CD14-positive monocyte (primary cell): ENCODE data around the gene DUSP19. TPM values are rescaled to one million over a fixed set of nuclear protein-coding genes. Genes with fewer than 3 reads are reported as not detected.

Experiments
- DNase-seq, 3 donors: peaks; one replicate each; pipeline ENCODE4 v3.0.0-alpha.2; 2011 to 2022
- H2AFZ ChIP-seq: 2 replicates; pipeline ENCODE4 v1.6.0; 2012; ENCODE audit warnings: mild to moderate bottlenecking, low read depth, low read length, inconsistent platforms; ENCODE audit not compliant: insufficient read depth, poor library complexity, severe bottlenecking
- H3K27ac ChIP-seq, 2 donors: 1 replicate in 1 of 2; 2 replicates in 1 of 2; pipeline ENCODE4 v1.5.1; 2012 to 2013; ENCODE audit warnings: low read length in 2 of 2, control low read depth in 1 of 2, inconsistent platforms in 1 of 2, low read depth in 1 of 2, mild to moderate bottlenecking in 1 of 2
- H3K27me3 ChIP-seq, 2 donors: one replicate each; pipeline versions ENCODE4 v1.6.0 to v1.6.1; 2011 to 2013; ENCODE audit warnings: low read length in 2 of 2; ENCODE audit not compliant: control insufficient read depth in 2 of 2, insufficient read depth in 2 of 2
- H3K36me3 ChIP-seq, 2 donors: replicated peaks in 1 of 2; 1 replicate in 1 of 2; 2 replicates in 1 of 2; pipeline versions ENCODE4 v1.5.1 to v1.6.1; 2012 to 2013; ENCODE audit warnings: low read length in 2 of 2, control low read depth in 1 of 2, inconsistent platforms in 1 of 2, mild to moderate bottlenecking in 1 of 2; ENCODE audit not compliant: insufficient read depth in 2 of 2, control insufficient read depth in 1 of 2
- H3K4me1 ChIP-seq, 2 donors: 1 replicate in 1 of 2; 2 replicates in 1 of 2; pipeline versions ENCODE4 v1.5.1 to v1.6.1; 2012 to 2013; ENCODE audit warnings: low read length in 2 of 2, control low read depth in 1 of 2, inconsistent platforms in 1 of 2, mild to moderate bottlenecking in 1 of 2, moderate library complexity in 1 of 2; ENCODE audit not compliant: insufficient read depth in 2 of 2, control insufficient read depth in 1 of 2
- H3K4me2 ChIP-seq: replicated peaks from 2 replicates; pipeline ENCODE3; 2012; ENCODE audit warnings: low read length, moderate library complexity, mild to moderate bottlenecking; ENCODE audit not compliant: poor library complexity, severe bottlenecking; ENCODE audit errors: extremely low read depth
- H3K4me3 ChIP-seq, 3 experiments: fragments of 200-600 bp in 1 of 3; sonication (generic) in 1 of 3; replicated peaks in 1 of 3; 1 replicate in 2 of 3; 2 replicates in 1 of 3; pipeline ENCODE4 v1.5.1; 2011 to 2013; ENCODE audit warnings: low read length in 3 of 3, mild to moderate bottlenecking in 3 of 3, control low read depth in 2 of 3, low read depth in 2 of 3, inconsistent platforms in 1 of 3, moderate library complexity in 1 of 3
- H3K79me2 ChIP-seq: 2 replicates; pipeline ENCODE4 v1.6.0; 2012; ENCODE audit warnings: mild to moderate bottlenecking, control low read depth, inconsistent platforms, low read length, moderate library complexity; ENCODE audit not compliant: insufficient read depth
- H3K9ac ChIP-seq: 2 replicates; pipeline ENCODE4 v1.6.0; 2017; ENCODE audit warnings: low read length, mild to moderate bottlenecking; ENCODE audit not compliant: insufficient read depth, poor library complexity, severe bottlenecking
- H3K9me3 ChIP-seq, 2 donors: replicated peaks in 1 of 2; 1 replicate in 1 of 2; 2 replicates in 1 of 2; pipeline versions ENCODE4 v1.5.1 to v1.6.1; 2012 to 2013; ENCODE audit warnings: low read length in 2 of 2, control low read depth in 1 of 2; ENCODE audit not compliant: control insufficient read depth in 1 of 2, insufficient read depth in 1 of 2
- H4K20me1 ChIP-seq: 2 replicates; pipeline ENCODE4 v1.6.0; 2012; ENCODE audit warnings: mild to moderate bottlenecking, low read length, control low read depth, moderate library complexity; ENCODE audit not compliant: insufficient read depth
- H3K27ac Mint-ChIP-seq, 7 donors: one replicate each; pipeline ENCODE4 v1.8.0; 2020; ENCODE audit warnings: mild to moderate bottlenecking in 7 of 7, mixed read lengths in 7 of 7, moderate library complexity in 6 of 7, inconsistent platforms in 2 of 7
- H3K27me3 Mint-ChIP-seq, 3 donors: one replicate each; pipeline ENCODE4 v1.8.0; 2021 to 2022; ENCODE audit warnings: low read depth in 3 of 3, mild to moderate bottlenecking in 3 of 3, mixed read lengths in 3 of 3, moderate library complexity in 3 of 3, inconsistent platforms in 1 of 3
- H3K36me3 Mint-ChIP-seq, 2 donors: one replicate each; pipeline ENCODE4 v1.8.0; 2020; ENCODE audit warnings: mixed read lengths in 2 of 2, inconsistent platforms in 1 of 2, mild to moderate bottlenecking in 1 of 2
- H3K4me1 Mint-ChIP-seq: one replicate; pipeline ENCODE4 v1.8.0; 2020; ENCODE audit warnings: mild to moderate bottlenecking, mixed read lengths
- H3K4me3 Mint-ChIP-seq, 2 donors: one replicate each; pipeline ENCODE4 v1.8.0; 2020; ENCODE audit warnings: mild to moderate bottlenecking in 2 of 2, mixed read lengths in 2 of 2, moderate library complexity in 1 of 2
- H3K9me3 Mint-ChIP-seq, 7 donors: one replicate each; pipeline ENCODE4 v1.8.0; 2020 to 2022; ENCODE audit warnings: mixed read lengths in 7 of 7, mild to moderate bottlenecking in 6 of 7, moderate library complexity in 6 of 7, inconsistent platforms in 2 of 7
- WGBS: methylation state at CpG from one replicate; pipeline ENCODE4 v1.1.5; 2013; ENCODE audit warnings: missing lambda C conversion rate; ENCODE audit not compliant: insufficient coverage; 5-methylcytosine and 5-hydroxymethylcytosine counted together
- intact Hi-C, 2 donors: fragments of 100-400 bp; cut with micrococcal nuclease; formaldehyde crosslinking; loops; one replicate each; pipeline versions ENCODE4 v1.15.0 to v1.15.1; 2023
- polyA plus RNA-seq, 3 donors: library from polyadenylated mRNA; depleted of rRNA in 1 of 3; unstranded in 2 of 3; stranded (reverse) in 1 of 3; fragments of 300-500 nt in 2 of 3; fragments of >200 nt in 1 of 3; fragmentation: Illumina TruSeq in 2 of 3; gene quantifications; 1 replicate in 2 of 3; 2 replicates in 1 of 3; pipeline ENCODE4 v1.2.3, GENCODE V29; 2012 to 2021
- TF ChIP-seq, protein P1 (sequence below): fragments of 200-600 bp; IDR thresholded peaks from one replicate; pipeline ENCODE4 v1.8.0; 2022; ENCODE audit warnings: antibody characterized with exemption, mild to moderate bottlenecking

DUSP19 gene
- polyA plus RNA-seq, 3 donors = 0.13 to 0.30 (median 0.25) TPM

DNA sequence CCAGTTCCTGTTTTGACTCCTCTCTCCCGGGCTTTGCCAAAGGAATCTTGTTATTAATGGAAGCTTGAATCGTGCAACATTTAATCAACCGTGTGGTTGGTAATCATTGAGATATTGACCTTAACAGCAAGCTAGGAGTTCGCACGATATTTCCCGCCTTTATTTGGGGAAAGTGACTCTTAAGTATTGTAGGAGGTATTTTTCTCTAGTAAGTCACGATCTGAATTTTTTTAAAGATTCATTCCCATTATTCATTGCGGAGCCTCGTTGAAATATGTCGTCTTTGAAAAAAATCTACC lies 46.4 kb downstream of the DUSP19 start:
- 0% methylated on average over 3 of the region's 10 CpGs for WGBS
- Histone ChIP-seq H3K27ac (peak overlapping the region in 1 of 2 donors; percentile 69), H3K79me2 (peaks cover 49% of the 10 kb centered on the region), H3K9ac (peak overlapping the region; percentile 58), H3K4me1 (peaks cover 13 to 27% of the 10 kb centered on the region in 2 donors), H3K4me3 (peak overlapping the region; percentile 77 to 96 (median 85)), H3K4me2 (peak overlapping the region; percentile 90), H3K36me3 (peaks cover 10 to 16% of the 10 kb centered on the region in 2 donors), H4K20me1 (no peaks in the 10 kb centered on the region), H3K9me3 (no peaks in the 10 kb centered on the region), H3K27me3 (peaks cover 0 to 4% of the 10 kb centered on the region in 2 donors), H2AFZ (peak overlapping the region; percentile 89)
- TF ChIP-seq, protein P1, sequence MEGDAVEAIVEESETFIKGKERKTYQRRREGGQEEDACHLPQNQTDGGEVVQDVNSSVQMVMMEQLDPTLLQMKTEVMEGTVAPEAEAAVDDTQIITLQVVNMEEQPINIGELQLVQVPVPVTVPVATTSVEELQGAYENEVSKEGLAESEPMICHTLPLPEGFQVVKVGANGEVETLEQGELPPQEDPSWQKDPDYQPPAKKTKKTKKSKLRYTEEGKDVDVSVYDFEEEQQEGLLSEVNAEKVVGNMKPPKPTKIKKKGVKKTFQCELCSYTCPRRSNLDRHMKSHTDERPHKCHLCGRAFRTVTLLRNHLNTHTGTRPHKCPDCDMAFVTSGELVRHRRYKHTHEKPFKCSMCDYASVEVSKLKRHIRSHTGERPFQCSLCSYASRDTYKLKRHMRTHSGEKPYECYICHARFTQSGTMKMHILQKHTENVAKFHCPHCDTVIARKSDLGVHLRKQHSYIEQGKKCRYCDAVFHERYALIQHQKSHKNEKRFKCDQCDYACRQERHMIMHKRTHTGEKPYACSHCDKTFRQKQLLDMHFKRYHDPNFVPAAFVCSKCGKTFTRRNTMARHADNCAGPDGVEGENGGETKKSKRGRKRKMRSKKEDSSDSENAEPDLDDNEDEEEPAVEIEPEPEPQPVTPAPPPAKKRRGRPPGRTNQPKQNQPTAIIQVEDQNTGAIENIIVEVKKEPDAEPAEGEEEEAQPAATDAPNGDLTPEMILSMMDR = no peak
- peaks cover 4 to 6% of the 10 kb centered on the region in 2 donors for H3K36me3 Mint-ChIP-seq
- peak overlapping the region; percentile 91 to 93 for H3K4me3 Mint-ChIP-seq
- intact Hi-C loops = no loop called here
- peaks cover 21% of the 10 kb centered on the region for H3K4me1 Mint-ChIP-seq
- peaks cover 0 to 3% (median 0%) of the 10 kb centered on the region in 7 donors for H3K9me3 Mint-ChIP-seq
- H3K27me3 Mint-ChIP-seq = peaks cover 3 to 28% (median 6%) of the 10 kb centered on the region in 3 donors
- peak overlapping the region in 4 of 7 donors; percentile 78 to 90 (median 88) for H3K27ac Mint-ChIP-seq
- no peak for DNase-seq

DNA sequence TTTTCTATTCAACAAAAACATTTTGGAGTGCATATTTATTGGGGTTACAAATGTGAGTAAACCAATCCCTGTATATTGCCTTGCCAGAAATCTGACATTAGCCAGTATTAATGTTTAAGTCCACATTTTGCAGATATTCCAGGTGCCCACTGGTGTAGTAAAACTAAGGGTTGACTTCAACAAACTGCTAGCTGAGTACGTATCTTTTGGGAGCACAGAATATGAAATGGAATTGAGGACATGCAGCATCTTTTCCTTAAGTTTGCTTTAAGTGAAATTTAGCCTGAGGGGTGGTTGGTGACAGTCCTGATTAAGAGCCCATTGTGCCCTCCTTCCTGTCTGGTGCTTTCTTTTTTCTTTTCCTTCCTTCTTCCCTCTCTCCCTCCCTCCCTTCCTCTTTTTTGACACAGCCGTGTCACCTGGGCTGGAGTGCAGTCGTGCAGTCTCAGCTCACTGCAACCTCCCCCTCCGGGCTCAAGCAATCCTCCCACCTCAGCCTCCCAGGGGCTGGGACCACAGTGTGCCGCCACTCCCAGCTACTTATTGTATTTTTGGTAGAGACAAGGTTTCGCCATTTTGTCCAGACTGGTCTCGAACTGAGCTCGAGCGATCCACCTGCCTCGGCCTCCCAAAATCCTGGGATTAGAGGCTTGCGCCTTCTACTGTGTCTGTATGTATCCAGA lies 47.3 kb downstream of the DUSP19 start:
- peaks cover 0 to 4% of the 10 kb centered on the region in 2 donors for H3K27me3 ChIP-seq
- Mint-ChIP-seq H3K4me3 (peak overlapping the region in 1 of 2 donors; percentile 37), H3K27ac (no peak overlapping the region), H3K36me3 (peaks cover 5 to 7% of the 10 kb centered on the region in 2 donors), H3K9me3 (peaks cover 0 to 3% (median 0%) of the 10 kb centered on the region in 7 donors), H3K4me1 (peaks cover 21% of the 10 kb centered on the region), H3K27me3 (peaks cover 0 to 21% (median 5%) of the 10 kb centered on the region in 3 donors)
- H3K9ac ChIP-seq = no peak overlapping the region
- 100% methylated on average over 3 of the region's 11 CpGs for WGBS
- TF ChIP-seq, protein P1 = no peak
- DNase-seq = no peak
- no peaks in the 10 kb centered on the region for H4K20me1 ChIP-seq
- H3K27ac ChIP-seq = no peak overlapping the region
- H3K4me1 ChIP-seq = peaks cover 13 to 27% of the 10 kb centered on the region in 2 donors
- peaks cover 49% of the 10 kb centered on the region for H3K79me2 ChIP-seq
- H3K36me3 ChIP-seq = peaks cover 10 to 25% of the 10 kb centered on the region in 2 donors
- peak overlapping the region; percentile 90 for H3K4me2 ChIP-seq
- intact Hi-C loops = no loop called here
- H2AFZ ChIP-seq = no peak overlapping the region
- H3K4me3 ChIP-seq = no peak overlapping the region
- H3K9me3 ChIP-seq = no peaks in the 10 kb centered on the region
